NCI-H1105 (cell line): Measurements from ENCODE around the gene CEP55.

Experiments used
- DNase-seq: peaks from one replicate; lab custom pipeline; 2025; lab: John Stamatoyannopoulos, UW

Gene CEP55

DNA sequence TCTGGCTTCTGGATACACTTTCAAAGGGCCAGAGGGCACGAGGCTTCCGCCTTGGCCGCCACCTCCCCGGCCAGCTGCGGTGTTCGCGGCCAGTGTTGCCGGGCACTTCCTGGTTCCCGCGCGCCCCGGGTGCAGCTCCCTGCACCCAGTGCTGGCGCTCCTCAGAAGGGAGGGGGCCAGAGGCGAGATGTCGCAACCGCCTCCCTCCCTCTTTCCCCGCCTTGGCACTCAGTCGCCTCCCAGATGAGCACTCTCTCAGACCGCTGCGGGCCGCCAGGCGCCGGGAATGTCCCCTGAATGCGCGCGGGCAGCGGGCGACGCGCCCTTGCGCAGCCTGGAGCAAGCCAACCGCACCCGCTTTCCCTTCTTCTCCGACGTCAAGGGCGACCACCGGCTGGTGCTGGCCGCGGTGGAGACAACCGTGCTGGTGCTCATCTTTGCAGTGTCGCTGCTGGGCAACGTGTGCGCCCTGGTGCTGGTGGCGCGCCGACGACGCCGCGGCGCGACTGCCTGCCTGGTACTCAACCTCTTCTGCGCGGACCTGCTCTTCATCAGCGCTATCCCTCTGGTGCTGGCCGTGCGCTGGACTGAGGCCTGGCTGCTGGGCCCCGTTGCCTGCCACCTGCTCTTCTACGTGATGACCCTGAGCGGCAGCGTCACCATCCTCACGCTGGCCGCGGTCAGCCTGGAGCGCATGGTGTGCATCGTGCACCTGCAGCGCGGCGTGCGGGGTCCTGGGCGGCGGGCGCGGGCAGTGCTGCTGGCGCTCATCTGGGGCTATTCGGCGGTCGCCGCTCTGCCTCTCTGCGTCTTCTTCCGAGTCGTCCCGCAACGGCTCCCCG is 70.2 kb downstream of the CEP55 start, which contains the start of gene FFAR4:
TSS of gene FFAR4 (plus strand) at position 231 of the 842 bp plus-strand sequence. CDS start at position 287, 56 bp downstream.
- DNase-seq, result no peak

DNA sequence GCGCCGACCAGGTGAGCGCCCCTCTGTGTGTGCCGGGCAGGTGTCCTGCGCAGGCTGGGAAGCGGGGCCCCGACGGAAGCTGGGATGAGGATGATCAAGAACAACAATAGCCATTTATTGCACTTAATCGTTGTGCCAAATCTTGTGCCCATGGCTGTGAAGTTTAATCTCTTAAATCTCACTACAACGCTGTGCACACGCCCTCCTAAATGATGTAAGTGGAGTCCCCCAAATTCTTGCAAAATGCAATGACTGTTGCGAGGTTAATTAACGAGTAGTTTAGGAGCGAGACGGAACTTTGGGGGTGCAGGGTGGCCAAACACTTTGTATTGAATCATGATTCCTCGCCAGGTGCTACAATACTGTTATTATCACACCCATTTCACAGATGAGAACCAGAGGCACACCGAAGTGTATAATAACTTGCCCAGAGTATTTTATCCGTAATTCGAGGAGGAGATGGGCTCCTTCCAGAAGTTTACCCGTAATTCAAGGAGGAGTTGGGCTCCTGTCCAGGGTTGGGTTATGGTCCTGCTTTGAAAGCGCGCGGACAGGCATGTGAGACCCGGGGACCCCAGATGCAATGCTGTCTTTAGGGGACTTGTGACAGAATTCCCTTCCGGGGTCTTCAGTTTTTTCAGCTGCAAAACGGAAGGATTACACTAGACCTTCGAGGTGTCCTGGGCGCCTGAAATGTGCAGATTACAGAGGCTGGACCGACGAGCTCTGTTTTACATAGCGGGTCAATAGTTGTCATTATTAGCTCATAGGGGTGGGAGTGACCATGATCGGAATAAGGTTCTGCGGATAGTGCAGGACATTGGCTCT is 71.1 kb downstream of the CEP55 start:
- no peak for DNase-seq

DNA sequence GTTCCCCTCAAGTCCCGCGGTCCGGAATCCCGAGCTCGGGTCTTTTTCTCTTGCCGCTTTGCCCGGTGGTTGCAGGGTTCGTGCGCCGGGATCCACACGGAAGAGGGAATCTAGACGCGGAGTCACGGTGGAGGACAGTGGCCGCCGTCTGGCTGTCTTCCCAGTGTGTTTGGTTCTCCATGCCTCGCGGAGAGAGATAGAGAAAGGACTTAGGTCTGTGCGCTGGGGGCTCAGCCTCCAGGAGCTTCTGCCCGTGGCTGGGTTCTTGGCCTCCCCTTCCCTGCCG is 71.6 kb downstream of the CEP55 start:
- no peak for DNase-seq

DNA sequence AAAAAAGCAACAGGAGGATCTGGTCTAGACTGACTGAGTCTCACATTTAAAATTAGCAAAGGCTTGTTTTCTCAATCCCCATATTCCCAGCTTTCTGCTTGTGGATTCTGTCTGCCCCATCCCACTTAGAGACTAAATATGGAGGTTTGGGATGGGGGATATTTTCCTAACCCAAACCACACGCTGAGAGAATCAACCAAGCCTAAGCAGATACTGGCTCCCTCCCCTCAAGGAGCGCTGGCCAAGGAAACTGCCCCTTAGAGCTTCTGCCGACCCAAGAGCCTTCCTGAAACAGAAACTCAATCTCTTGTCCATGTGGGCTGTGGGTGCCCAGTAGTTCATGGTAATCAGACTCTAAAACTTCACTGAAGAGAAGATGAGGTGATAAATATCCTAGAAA is 74.0 kb downstream of the CEP55 start:
- DNase-seq, result no peak

DNA sequence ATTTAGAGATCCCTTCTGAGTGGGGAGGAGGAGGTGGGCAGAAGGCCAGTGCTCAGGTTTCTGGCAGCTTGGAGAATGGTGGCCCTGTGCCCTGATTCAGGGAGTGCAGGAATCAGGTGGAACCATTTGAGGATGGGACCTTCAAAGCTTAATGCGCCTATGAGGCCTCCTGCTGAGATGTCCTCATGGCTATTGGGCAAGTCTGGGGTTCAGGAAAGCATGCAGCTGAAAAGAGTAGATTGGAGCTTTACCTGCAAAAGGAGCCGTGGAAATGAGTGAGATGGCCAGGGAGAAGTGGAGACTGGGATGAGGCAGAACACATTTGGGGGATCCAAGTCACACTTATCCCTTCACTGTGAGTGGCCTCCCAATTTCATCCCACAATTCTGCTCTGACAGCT is 76.2 kb downstream of the CEP55 start:
- DNase-seq, result no peak

DNA sequence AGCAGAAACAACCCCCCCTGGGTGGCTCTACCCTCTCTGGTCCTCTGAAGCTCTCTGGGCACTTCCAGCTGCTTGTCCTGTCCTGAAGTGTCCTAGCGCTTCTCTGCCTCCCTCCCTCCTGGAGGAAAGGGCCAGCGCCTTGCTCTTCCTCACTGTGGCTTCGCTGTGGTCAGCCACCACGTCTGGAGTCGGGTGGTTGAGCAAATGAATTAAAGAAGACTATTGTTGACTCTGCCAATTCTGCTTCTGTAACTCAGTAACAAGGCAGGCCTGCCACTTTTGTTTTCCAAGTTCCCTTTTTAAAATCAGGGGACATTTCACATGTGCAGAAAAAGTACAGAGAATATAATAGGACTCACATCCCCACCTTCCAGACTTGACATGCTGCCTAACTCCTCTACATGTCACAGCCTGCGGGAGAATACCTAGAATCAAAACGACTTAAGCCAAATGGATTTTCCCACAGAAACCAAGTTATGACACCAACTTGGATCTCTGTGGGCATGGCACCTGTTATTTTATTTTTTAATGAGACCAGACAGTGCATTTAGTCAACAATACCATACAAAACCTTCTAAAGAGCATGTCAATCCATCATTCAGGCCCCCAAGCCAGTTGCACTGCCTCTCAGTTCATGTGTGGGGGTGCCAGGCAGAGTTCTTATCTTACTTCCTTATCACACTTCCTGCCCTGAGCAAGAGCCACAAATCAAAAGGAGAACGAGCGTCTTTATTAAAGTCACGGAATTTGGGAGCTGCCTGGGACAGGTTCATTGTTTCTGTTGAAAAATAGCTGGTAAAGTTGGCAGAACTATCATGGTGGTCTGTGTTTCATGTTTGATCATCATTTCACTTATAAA is 76.9 kb downstream of the CEP55 start:
- DNase-seq, result no peak

DNA sequence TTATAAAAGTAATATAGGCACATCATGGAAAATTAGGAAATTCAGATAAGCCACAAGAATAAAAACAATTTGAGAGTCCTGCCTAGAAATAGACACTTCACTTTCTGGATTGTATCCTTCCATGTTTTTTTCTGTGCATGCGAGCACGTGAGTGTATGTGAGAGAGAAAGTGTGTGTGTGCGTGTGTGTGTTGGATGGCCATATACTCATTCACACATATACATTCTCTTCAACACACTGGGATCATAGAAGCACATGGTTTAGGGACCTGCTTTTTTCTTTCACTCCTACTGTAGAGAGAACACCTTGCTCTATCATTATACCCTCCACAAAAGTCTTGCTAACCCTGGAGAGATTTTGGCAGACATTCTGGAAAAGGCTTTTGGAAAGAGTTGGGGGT is 77.5 kb downstream of the CEP55 start:
- no peak for DNase-seq

DNA sequence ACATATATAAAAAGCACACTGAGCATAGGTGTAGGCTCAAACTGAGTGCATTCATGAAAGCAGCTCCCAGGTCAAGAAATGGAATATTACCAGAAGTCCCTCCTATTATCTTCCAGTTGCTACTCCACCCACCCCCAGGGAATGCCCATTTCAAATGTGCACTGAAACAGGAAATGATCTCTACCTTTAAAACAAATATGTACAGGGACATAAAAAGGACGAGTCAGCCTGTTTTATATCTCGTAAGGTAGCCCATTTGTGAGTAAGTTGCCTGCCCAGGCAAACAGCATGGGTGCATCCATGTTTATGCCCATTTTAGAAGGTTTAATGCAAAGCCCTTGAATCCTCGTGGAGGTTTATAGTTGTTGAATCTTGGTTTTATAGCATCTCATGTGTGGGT is 80.5 kb downstream of the CEP55 start:
- no peak for DNase-seq

DNA sequence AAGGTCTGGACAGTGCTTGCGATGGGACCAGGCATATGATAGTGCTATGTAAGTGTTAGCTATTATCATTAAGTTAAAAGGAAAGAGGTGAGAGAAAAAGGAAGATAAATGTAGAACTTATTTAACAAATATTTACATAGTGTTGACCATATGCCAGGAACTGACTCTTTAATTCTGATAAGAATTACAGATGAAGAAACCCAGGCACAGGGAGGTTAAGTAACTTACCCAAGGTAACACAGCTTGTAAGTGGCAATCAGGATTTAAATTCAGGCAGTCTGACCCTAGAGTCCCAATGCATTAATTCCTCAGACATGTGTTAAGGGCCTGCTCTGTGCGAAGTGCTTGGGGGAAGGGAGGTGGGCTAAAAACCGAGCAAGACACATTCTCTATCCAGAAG is 81.2 kb downstream of the CEP55 start:
- DNase-seq, result no peak
